ENCODE measurements around the gene CCNA2. TPM values are rescaled to one million over a fixed set of nuclear protein-coding genes. Genes with fewer than 3 reads are reported as not detected.

CCNA2 gene
- total and polyA plus RNA-seq, 4 donors: 1.4 to 8.8 (median 1.8) TPM

- ATAC-seq (ENCODE audit: insufficient read depth, low FRiP score) (no peak), DNase-seq (no peak)
- Histone ChIP-seq H3K4me3 (no peak overlapping the region), H3K36me3 (ENCODE audit: control insufficient read depth in 4 of 4, insufficient read depth in 4 of 4, low read length in 4 of 4) (peaks cover 0 to 10% (median 3%) of the 10 kb centered on the region in 4 donors), H3K9me3 (ENCODE audit: control insufficient read depth in 4 of 4, insufficient read depth in 3 of 4, low read length in 3 of 4) (no peaks in the 10 kb centered on the region), H3K27ac (ENCODE audit: low read depth in 1 of 2, low read length in 1 of 2) (no peak overlapping the region), H3K27me3 (ENCODE audit: control insufficient read depth in 3 of 3, insufficient read depth in 3 of 3, low read length in 2 of 3) (no peaks in the 10 kb centered on the region), H3K9ac (ENCODE audit: insufficient read depth in 1 of 2, low read length in 2 of 2) (no peak overlapping the region), H3K4me1 (ENCODE audit: control insufficient read depth in 5 of 5, insufficient read depth in 5 of 5, low read length in 5 of 5) (no peaks in the 10 kb centered on the region)
- TF ChIP-seq CTCF (IDR thresholded peaks at IDR 0.05; ENCODE audit: control extremely low read depth, extremely low read depth): no peak
- 94 to 95% methylated on average over 2 of the region's 2 CpGs for WGBS, 2 donors
Observed at GRCh38 chr4:121861426-121861825, 37.7 kb upstream of the CCNA2 start.

- no peak for ATAC-seq (ENCODE audit: insufficient read depth, low FRiP score)
Observed at GRCh38 chr4:121860121-121860520, 36.4 kb upstream of the CCNA2 start.

GRCh38 chr4:121851354-121851753 lies 27.7 kb upstream of the CCNA2 start:
- no peak for ATAC-seq (ENCODE audit: insufficient read depth, low FRiP score)
- H3K27me3 ChIP-seq (ENCODE audit: control insufficient read depth in 3 of 3, insufficient read depth in 3 of 3, low read length in 2 of 3): no peaks in the 10 kb centered on the region
- TF ChIP-seq CTCF (IDR thresholded peaks at IDR 0.05; ENCODE audit: control extremely low read depth, extremely low read depth): no peak
- H3K4me3 ChIP-seq: no peak overlapping the region
- no peaks in the 10 kb centered on the region for H3K9me3 ChIP-seq (ENCODE audit: control insufficient read depth in 4 of 4, insufficient read depth in 3 of 4, low read length in 3 of 4)
- DNase-seq: no peak
- no peaks in the 10 kb centered on the region for H3K4me1 ChIP-seq (ENCODE audit: control insufficient read depth in 5 of 5, insufficient read depth in 5 of 5, low read length in 5 of 5)
- peaks cover 5 to 13% (median 7%) of the 10 kb centered on the region in 4 donors for H3K36me3 ChIP-seq (ENCODE audit: control insufficient read depth in 4 of 4, insufficient read depth in 4 of 4, low read length in 4 of 4)
- H3K27ac ChIP-seq (ENCODE audit: low read depth in 1 of 2, low read length in 1 of 2): no peak overlapping the region
- H3K9ac ChIP-seq (ENCODE audit: insufficient read depth in 1 of 2, low read length in 2 of 2): no peak overlapping the region
- WGBS, 2 donors: 94 to 95% methylated on average over 1 of the region's 1 CpG

More at GRCh38 chr4:121860121-121860520, 36.4 kb upstream of the CCNA2 start:
- no peaks in the 10 kb centered on the region for H3K9me3 ChIP-seq (ENCODE audit: control insufficient read depth in 4 of 4, insufficient read depth in 3 of 4, low read length in 3 of 4)
- no peak overlapping the region for H3K27ac ChIP-seq (ENCODE audit: low read depth in 1 of 2, low read length in 1 of 2)
- peaks cover 0 to 6% (median 3%) of the 10 kb centered on the region in 4 donors for H3K36me3 ChIP-seq (ENCODE audit: control insufficient read depth in 4 of 4, insufficient read depth in 4 of 4, low read length in 4 of 4)
- H3K9ac ChIP-seq (ENCODE audit: insufficient read depth in 1 of 2, low read length in 2 of 2): no peak overlapping the region
- no peak overlapping the region for H3K4me3 ChIP-seq
- no peaks in the 10 kb centered on the region for H3K4me1 ChIP-seq (ENCODE audit: control insufficient read depth in 5 of 5, insufficient read depth in 5 of 5, low read length in 5 of 5)
- H3K27me3 ChIP-seq (ENCODE audit: control insufficient read depth in 3 of 3, insufficient read depth in 3 of 3, low read length in 2 of 3): no peaks in the 10 kb centered on the region
- no peak for TF ChIP-seq CTCF (IDR thresholded peaks at IDR 0.05; ENCODE audit: control extremely low read depth, extremely low read depth)
- no peak for DNase-seq

GRCh38 chr4:121846662-121847061 lies 23.0 kb upstream of the CCNA2 start:
- peaks cover 6 to 20% (median 12%) of the 10 kb centered on the region in 4 donors for H3K36me3 ChIP-seq (ENCODE audit: control insufficient read depth in 4 of 4, insufficient read depth in 4 of 4, low read length in 4 of 4)
- DNase-seq (no peak), ATAC-seq (ENCODE audit: insufficient read depth, low FRiP score) (no peak)
- no peaks in the 10 kb centered on the region for H3K27me3 ChIP-seq (ENCODE audit: control insufficient read depth in 3 of 3, insufficient read depth in 3 of 3, low read length in 2 of 3)
- WGBS, 2 donors: 90 to 96% methylated on average over 6 of the region's 6 CpGs
- H3K4me1 ChIP-seq (ENCODE audit: control insufficient read depth in 5 of 5, insufficient read depth in 5 of 5, low read length in 5 of 5): no peaks in the 10 kb centered on the region
- H3K9me3 ChIP-seq (ENCODE audit: control insufficient read depth in 4 of 4, insufficient read depth in 3 of 4, low read length in 3 of 4): no peaks in the 10 kb centered on the region
- TF ChIP-seq CTCF (IDR thresholded peaks at IDR 0.05; ENCODE audit: control extremely low read depth, extremely low read depth): no peak
- H3K4me3 ChIP-seq: no peak overlapping the region
- no peak overlapping the region for H3K9ac ChIP-seq (ENCODE audit: insufficient read depth in 1 of 2, low read length in 2 of 2)
- H3K27ac ChIP-seq (ENCODE audit: low read depth in 1 of 2, low read length in 1 of 2): no peak overlapping the region
